GM19328 (cell line): ENCODE results near the gene RHBDD3.
"Not testable (repeated sequence)": the region's sequence is repeated elsewhere in the genome, so short reads cannot be mapped to it uniquely, and the experiment has no call there.

Experiments used
- ATAC-seq: cut with Tn5 transposase; IDR thresholded peaks from one replicate; pipeline ENCODE4 v1.9.1; 2021; ENCODE audit warnings: mild to moderate bottlenecking, moderate library complexity; ENCODE audit not compliant: unreplicated experiment

RHBDD3 gene

GRCh38 chr22:29251981-29252911 lies 15.5 kb downstream of the RHBDD3 start:
- no peak for ATAC-seq

DNA sequence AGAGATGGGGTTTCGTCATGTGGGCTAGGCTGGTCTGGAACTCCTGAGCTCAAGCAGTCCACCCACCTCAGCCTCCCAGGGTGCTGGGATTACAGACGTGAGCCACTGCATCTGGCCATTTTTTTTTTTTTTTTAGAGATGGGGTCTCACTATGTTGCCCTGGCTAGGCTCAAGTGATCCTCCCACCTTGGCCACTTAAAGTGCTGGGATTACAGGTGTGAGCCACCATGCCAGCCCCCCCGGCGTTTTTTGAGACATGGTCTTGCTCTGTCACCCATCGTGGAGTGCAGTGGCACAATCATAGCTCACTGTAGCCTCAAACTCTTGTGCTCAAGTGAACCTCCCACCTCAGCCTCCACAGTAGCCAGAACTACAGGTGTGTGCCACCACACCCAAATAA lies 16.5 kb downstream of the RHBDD3 start:
- no peak for ATAC-seq

DNA sequence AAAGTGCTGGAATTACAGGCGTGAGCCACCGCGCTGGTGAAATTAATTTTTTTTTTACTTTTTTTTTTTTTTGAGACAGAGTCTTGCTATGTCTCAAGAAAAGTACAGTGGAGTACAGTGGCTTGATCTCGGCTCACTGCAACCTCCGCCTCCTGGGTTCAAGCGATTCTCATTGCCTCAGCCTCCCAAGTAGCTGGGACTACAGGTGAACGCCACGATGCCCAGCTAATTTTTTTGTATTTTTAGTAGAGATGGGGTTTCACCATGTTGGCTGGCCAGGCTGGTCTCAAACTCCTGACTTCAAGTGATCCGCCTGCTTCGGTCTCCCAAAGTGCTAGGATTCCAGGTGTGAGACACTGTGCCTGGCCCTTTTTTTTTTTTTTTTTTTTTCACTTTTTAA lies 19.9 kb downstream of the RHBDD3 start:
- not testable (repeated sequence) for ATAC-seq

DNA sequence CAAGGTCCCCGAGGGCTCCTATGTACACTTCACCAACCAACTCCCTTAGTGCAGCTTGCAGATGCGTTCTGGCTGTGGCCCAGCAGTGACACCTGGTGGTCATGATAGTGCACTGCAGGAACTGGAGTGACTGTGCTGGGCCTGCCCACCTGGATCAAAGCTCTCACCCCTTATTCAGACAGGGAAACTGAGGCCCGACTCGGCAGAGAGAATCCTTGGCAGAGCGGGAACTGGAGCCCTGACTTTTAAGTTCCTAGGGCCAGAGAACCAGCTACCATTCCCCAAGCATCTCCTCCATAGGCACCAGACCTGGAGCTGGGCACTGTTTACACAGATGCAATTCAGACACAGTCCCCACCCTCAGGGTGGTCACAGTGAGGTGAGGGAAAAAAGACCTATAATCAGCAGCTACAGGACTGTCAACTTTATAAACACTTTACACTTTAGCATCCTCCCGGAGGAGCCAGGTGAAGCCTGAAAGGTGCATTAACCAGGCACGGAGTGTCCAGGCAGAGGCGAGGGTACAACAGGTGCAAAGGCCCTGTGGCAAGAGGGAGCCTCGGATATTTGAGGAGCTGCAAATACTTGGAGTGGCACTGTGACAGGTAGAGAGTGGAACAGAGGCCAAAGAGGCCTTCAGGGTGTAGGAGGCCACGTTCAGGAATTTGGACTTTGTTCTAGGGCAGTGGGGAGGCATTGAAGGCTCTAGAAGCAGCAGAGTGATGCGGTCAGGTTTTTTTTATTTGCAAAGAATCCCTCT lies 22.0 kb downstream of the RHBDD3 start:
- ATAC-seq, result no peak

DNA sequence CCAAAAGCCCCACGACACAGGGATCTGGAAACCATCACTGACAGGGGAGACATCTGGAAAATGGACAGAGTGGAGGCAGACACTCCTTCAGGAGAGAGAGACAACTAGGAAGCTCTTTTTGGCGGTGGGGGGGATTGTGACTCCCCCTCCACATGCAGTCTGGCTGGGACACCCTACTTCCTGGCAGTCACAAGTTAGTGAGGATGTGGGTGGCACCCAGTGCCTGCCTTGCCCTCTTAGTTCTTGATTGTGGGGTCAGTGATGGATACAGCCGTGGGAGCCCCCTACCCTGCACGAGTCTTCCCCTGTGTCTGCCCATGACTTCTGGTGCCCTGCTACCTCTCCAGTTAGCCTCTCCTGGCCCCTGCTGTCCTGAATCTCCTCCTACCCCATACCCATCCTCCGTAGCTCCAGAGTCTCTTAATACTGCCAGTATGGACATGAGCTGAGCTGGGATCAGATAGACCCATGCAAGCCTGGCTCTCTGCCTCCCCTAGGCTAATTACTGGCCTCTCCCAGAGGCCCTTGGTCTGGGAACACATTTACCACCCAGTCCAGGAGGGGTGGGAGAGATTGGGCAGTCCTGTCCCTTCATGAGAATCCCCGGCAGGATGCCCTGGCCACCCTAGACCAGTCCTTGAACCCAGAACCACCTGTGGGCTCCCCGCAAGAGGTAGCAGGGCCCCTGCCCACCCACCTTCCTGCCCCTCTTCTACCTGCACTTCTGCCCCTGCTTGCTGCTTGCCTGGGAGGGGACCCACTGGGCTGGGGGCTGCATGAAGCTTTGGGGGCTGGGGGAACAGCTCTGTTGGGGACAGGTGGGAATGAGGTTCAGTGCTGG lies 22.8 kb downstream of the RHBDD3 start:
- ATAC-seq, result no peak

GRCh38 chr22:29243874-29244446 lies 23.8 kb downstream of the RHBDD3 start:
- no peak for ATAC-seq

- not testable (repeated sequence) for ATAC-seq
These were observed 27.3 kb downstream of the RHBDD3 start for GRCh38 chr22:29240481-29240880.

- ATAC-seq, result no peak
These were observed 34.4 kb downstream of the RHBDD3 start for GRCh38 chr22:29233277-29233877.

DNA sequence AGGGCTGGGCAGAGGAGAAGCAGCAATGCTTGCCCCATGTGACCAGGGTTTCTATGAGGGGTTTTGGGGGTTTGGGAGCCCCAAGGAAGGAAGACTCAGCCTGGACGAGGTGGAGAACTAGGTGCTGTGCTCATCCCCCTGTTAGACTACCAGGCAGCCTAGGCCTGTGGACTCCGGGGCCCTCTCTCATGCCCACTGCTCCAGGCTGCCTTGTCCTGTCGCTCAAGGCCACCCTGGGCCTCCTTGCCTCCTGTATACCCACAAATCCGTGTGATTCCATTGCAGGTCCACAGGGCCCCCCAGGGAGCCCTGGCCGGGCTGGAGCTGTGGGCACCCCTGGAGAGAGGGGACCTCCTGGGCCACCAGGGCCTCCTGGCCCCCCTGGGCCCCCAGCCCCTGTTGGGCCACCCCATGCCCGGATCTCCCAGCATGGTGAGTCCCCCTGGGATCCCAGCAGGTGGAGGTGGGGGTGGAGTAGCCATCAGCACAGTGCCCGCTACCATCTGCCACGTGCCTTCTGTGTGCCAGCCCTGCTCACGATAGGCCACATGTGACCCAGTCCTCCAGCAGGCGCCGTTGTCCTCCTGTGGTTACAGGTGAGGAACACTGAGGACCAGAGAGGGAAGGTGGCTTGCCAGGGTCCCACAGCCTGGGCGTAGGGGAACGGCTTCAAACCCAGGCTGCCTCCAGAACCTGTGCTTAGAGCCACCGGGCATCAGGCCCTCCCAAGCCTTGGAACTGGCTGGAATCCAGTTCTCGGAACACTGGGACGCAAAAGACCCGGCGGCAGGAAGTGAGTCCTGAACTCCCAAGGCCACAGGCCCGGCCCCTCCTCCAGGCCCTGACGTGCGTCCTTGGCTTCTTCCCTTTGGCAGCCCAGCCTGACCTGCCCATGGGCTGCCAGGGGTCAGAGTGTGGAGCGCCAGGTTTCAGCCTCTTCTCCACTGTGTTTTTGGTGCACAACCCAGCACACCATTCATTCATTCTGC lies 35.5 kb downstream of the RHBDD3 start:
- no peak for ATAC-seq

- ATAC-seq, result no peak
These were observed 36.6 kb downstream of the RHBDD3 start for GRCh38 chr22:29230972-29231875.

DNA sequence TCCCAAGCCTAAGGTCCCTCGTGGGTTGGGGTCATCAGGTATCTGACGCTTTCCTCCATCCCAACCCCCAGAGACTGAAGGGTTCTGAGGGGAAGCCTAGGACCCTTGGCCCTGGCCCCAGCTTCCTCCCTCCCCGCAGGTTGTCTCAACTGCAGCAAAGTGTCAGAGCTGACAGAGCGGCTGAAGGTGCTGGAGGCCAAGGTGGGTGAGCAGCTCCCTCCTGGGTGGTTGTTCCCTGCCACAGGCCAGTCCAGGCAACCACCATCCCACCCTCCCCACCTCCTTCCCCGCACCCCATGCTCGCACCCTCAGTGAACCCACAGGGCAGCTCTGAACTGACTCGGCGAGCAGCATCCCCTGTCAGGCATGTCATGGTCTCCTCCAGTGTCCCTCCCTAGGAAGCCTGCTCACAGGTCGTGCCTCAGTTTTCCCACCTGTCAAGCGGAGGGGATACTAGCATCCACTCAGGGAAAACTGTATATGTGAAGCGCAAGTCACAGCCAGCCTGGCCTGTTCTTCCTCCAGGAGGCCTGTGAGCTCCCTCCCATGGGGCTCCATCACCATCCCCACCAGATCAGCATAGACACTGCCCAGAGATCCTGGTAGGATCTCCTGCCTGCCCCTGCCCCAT lies 41.3 kb downstream of the RHBDD3 start:
- ATAC-seq, result no peak

GRCh38 chr22:29225422-29226090 lies 42.2 kb downstream of the RHBDD3 start:
- ATAC-seq, result no peak

GRCh38 chr22:29224859-29225410 lies 42.8 kb downstream of the RHBDD3 start:
- ATAC-seq, result no peak

DNA sequence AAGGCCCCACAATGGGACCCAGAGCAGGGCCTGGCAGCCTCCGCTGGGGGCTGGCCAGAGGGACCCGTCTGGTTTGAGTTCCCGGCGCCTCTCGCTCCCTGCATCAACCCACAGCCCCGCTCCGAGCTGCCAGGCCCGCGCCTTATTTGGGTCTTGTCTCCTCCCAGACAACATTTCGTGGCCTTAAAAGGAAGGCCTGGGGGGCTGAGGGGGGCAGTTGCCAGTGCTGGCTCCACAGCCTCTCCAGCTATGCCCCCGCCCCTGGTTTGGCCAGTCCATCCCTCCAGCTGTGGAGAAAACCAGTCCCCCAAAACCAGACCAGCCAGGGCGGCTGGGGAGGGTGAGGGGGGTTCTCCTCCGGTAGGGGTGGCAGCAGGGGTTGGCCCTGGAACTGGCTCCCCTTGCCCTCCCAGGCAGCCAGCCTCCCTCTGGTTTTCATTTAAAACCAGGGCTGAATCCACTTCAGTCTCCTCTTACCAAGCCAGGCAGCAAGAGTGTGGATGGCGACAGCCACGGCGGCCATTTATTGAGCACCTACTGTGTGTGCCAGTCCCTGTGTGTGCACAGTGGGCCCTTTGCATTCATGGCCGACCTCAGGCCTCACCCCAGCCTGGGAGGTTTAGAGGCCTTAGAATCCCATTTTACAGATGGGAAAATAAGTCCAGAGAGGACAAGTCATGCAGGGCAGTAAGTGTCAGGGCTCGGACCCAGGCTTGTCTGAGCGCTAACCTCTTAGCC lies 43.5 kb downstream of the RHBDD3 start:
- ATAC-seq, result no peak

- no peak for ATAC-seq
These were observed 47.7 kb downstream of the RHBDD3 start for GRCh38 chr22:29219881-29220670.
